ENCODE data around the gene GPR65. TPM values are rescaled to one million over a fixed set of nuclear protein-coding genes. Genes with fewer than 3 reads are reported as not detected.

GPR65 gene
- total and polyA plus RNA-seq, 9 of the 15 experiments (the other 6 are each of a cell fraction or from before 2014, with no cell fraction given): 0.03 to 0.11 (median 0.04) TPM; not detected in 6

DNA sequence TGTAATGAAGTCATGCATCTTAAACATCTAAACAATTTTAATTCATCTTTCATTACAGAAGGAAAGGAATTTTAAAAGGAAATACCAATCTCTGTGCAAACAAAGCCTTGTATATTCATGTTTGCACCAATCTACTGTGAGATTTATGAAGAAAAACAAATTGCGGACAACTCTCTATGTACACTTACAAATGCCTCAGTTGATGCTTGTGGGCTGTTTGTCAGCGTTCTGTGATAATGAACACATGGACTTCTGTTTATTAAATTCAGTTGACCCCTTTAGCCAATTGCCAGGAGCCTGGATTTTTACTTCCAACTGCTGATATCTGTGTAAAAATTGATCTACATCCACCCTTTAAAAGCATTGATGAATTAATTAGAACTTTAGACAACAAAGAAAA, 5.4 kb downstream of the GPR65 start:
- no peak overlapping the region for H3K9ac ChIP-seq (ENCODE audit: insufficient read depth in 1 of 2, low read depth in 2 of 2, low read length in 2 of 2)
- ChIA-PET POLR2A (no interaction called here), CTCF (ENCODE audit: low intra/inter-chr PET ratio) (no interaction called here)
- intact Hi-C loops (cut with micrococcal nuclease): loop anchor here (5.0 kb wide), 2 partner anchors 132 to 177 kb away; no protein-coding TSS in a partner anchor
- no peaks in the 10 kb centered on the region for H3K36me3 ChIP-seq (ENCODE audit: control insufficient read depth, insufficient read depth, low read length)
- BruUV-seq (replicated peaks): no TSS peak
- no peak for DNase-seq (ENCODE audit: extremely low read depth in 1 of 4, low spot score in 3 of 4)
- no peak for FAIRE-seq
- no peak for ATAC-seq
- H3K79me2 ChIP-seq (ENCODE audit: control insufficient read depth, insufficient read depth, low read length): no peaks in the 10 kb centered on the region
- WGBS (ENCODE audit: insufficient coverage, low coverage, missing lambda C conversion rate): 39% methylated on average over 2 of the region's 2 CpGs
- H3K4me1 ChIP-seq (replicated peaks in 1 of 2; ENCODE audit: control insufficient read depth in 2 of 2, insufficient read depth in 2 of 2, low read length in 2 of 2): no peaks in the 10 kb centered on the region
- no peaks in the 10 kb centered on the region for H3K27me3 ChIP-seq (ENCODE audit: control insufficient read depth in 2 of 2, insufficient read depth in 2 of 2, low read length in 2 of 2)
- H3K4me2 ChIP-seq (ENCODE audit: insufficient read depth, low read length): no peak overlapping the region
- H2AFZ ChIP-seq (ENCODE audit: low read depth, low read length): no peak overlapping the region
- H3K9me1 ChIP-seq (ENCODE audit: control insufficient read depth, insufficient read depth, low read length): no peaks in the 10 kb centered on the region
- H3K9me3 ChIP-seq (replicated peaks; ENCODE audit: control insufficient read depth, insufficient read depth, low read depth, low read length): no peaks in the 10 kb centered on the region
- in situ Hi-C loops (cut with MboI): loop anchor here (10.0 kb wide), 1 partner anchor 164 kb away; no protein-coding TSS in a partner anchor
- no peaks in the 10 kb centered on the region for H4K20me1 ChIP-seq (replicated peaks; ENCODE audit: control insufficient read depth, insufficient read depth, low read length)
- H3K4me3 ChIP-seq: no peak overlapping the region
- H3K27ac ChIP-seq (ENCODE audit: extremely low read depth, low read depth, low read length): no peak overlapping the region
- TF ChIP-seq RBM39 (optimal IDR thresholded peaks at IDR 0.05; ENCODE audit: low read depth, low read length): no peak
- no peak for TF ChIP-seq USF1 (CRISPR knock-in tag; IDR thresholded peaks at IDR 0.05)
- no peak for TF ChIP-seq ZC3H4 (CRISPR knock-in tag; IDR thresholded peaks at IDR 0.05; ENCODE audit: borderline replicate concordance)
- no peak for TF ChIP-seq NR3C1 (CRISPR knock-in tag; IDR thresholded peaks at IDR 0.05)
- no peak for TF ChIP-seq XRCC5 (IDR thresholded peaks at IDR 0.05; ENCODE audit: low read depth, low read length)
- TF ChIP-seq, protein P1, sequence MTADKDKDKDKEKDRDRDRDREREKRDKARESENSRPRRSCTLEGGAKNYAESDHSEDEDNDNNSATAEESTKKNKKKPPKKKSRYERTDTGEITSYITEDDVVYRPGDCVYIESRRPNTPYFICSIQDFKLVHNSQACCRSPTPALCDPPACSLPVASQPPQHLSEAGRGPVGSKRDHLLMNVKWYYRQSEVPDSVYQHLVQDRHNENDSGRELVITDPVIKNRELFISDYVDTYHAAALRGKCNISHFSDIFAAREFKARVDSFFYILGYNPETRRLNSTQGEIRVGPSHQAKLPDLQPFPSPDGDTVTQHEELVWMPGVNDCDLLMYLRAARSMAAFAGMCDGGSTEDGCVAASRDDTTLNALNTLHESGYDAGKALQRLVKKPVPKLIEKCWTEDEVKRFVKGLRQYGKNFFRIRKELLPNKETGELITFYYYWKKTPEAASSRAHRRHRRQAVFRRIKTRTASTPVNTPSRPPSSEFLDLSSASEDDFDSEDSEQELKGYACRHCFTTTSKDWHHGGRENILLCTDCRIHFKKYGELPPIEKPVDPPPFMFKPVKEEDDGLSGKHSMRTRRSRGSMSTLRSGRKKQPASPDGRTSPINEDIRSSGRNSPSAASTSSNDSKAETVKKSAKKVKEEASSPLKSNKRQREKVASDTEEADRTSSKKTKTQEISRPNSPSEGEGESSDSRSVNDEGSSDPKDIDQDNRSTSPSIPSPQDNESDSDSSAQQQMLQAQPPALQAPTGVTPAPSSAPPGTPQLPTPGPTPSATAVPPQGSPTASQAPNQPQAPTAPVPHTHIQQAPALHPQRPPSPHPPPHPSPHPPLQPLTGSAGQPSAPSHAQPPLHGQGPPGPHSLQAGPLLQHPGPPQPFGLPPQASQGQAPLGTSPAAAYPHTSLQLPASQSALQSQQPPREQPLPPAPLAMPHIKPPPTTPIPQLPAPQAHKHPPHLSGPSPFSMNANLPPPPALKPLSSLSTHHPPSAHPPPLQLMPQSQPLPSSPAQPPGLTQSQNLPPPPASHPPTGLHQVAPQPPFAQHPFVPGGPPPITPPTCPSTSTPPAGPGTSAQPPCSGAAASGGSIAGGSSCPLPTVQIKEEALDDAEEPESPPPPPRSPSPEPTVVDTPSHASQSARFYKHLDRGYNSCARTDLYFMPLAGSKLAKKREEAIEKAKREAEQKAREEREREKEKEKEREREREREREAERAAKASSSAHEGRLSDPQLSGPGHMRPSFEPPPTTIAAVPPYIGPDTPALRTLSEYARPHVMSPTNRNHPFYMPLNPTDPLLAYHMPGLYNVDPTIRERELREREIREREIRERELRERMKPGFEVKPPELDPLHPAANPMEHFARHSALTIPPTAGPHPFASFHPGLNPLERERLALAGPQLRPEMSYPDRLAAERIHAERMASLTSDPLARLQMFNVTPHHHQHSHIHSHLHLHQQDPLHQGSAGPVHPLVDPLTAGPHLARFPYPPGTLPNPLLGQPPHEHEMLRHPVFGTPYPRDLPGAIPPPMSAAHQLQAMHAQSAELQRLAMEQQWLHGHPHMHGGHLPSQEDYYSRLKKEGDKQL (CRISPR knock-in tag; IDR thresholded peaks at IDR 0.05; ENCODE audit: borderline replicate concordance): no peak
- TF ChIP-seq, protein P2, sequence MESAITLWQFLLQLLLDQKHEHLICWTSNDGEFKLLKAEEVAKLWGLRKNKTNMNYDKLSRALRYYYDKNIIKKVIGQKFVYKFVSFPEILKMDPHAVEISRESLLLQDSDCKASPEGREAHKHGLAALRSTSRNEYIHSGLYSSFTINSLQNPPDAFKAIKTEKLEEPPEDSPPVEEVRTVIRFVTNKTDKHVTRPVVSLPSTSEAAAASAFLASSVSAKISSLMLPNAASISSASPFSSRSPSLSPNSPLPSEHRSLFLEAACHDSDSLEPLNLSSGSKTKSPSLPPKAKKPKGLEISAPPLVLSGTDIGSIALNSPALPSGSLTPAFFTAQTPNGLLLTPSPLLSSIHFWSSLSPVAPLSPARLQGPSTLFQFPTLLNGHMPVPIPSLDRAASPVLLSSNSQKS (CRISPR knock-in tag; IDR thresholded peaks at IDR 0.05): no peak
- no peak for TF ChIP-seq EZH2 (IDR thresholded peaks at IDR 0.05; ENCODE audit: borderline replicate concordance, low read depth, low read length)

Data from K562 (cell line).